Measurements from ENCODE around the gene AP2B1.

The AP2B1 gene

GRCh38 chr17:35695613-35696012, 108.5 kb downstream of the AP2B1 start:
- H3K4me1 ChIP-seq (ENCODE audit: control insufficient read depth in 2 of 2, insufficient read depth in 1 of 2, low read depth in 1 of 2, low read length in 2 of 2): peaks cover 0 to 6% of the 10 kb centered on the region in 2 donors
- no peak overlapping the region for H4K8ac ChIP-seq (ENCODE audit: low read depth, low read length)
- H3K14ac ChIP-seq (ENCODE audit: low read length): no peak overlapping the region
- H2BK120ac ChIP-seq (ENCODE audit: low read depth, low read length): no peak overlapping the region
- no peak overlapping the region for H3K4ac ChIP-seq (ENCODE audit: low read length)
- no peak overlapping the region for H2AK5ac ChIP-seq (ENCODE audit: low read depth, low read length)
- no peak overlapping the region for H2AFZ ChIP-seq (ENCODE audit: low read length)
- H3K4me3 ChIP-seq (ENCODE audit: low read length in 2 of 2): no peak overlapping the region
- no peak overlapping the region for H4K91ac ChIP-seq (ENCODE audit: low read depth, low read length, poor library complexity)
- no peak for DNase-seq (ENCODE audit: low spot score)
- H2BK5ac ChIP-seq (ENCODE audit: low read length): no peak overlapping the region
- H3K9me3 ChIP-seq (replicated peaks in 1 of 2; ENCODE audit: control insufficient read depth in 2 of 2, insufficient read depth in 1 of 2, low read depth in 1 of 2, low read length in 2 of 2): no peaks in the 10 kb centered on the region
- WGBS, 2 donors (ENCODE audit: extremely low coverage in 2 of 2, insufficient read length in 2 of 2, insufficient replicate concordance in 1 of 2): no CpG with 5 or more reads among the region's 2 CpGs
- no peak overlapping the region for H2BK12ac ChIP-seq (ENCODE audit: low read length)
- H3K4me2 ChIP-seq (ENCODE audit: insufficient read depth, low read length, poor library complexity, severe bottlenecking): no peak overlapping the region
- H3K9ac ChIP-seq (ENCODE audit: low read depth, low read length, poor library complexity): no peak overlapping the region
- H3K36me3 ChIP-seq (replicated peaks in 1 of 2; ENCODE audit: control insufficient read depth in 2 of 2, insufficient read depth in 2 of 2, low read length in 2 of 2): peaks cover 6 to 69% of the 10 kb centered on the region in 2 donors
- no peak overlapping the region for H3K23ac ChIP-seq (ENCODE audit: low read depth, low read length, poor library complexity)
- no peak overlapping the region for H2BK15ac ChIP-seq (ENCODE audit: low read length)
- no peaks in the 10 kb centered on the region for H3K27me3 ChIP-seq (ENCODE audit: control insufficient read depth in 3 of 3, insufficient read depth in 3 of 3, low read depth in 1 of 3, low read length in 3 of 3)
- no peak overlapping the region for H3K27ac ChIP-seq (replicated peaks; ENCODE audit: low read length)
- H3K18ac ChIP-seq (ENCODE audit: low read length): no peak overlapping the region
- no peaks in the 10 kb centered on the region for H3K79me1 ChIP-seq (ENCODE audit: low read depth, low read length)

- Histone ChIP-seq H3K36me3 (replicated peaks in 1 of 2; ENCODE audit: control insufficient read depth in 2 of 2, insufficient read depth in 2 of 2, low read length in 2 of 2) (peaks cover 6 to 51% of the 10 kb centered on the region in 2 donors), H2AK5ac (ENCODE audit: low read depth, low read length) (no peak overlapping the region)
These were observed 111.7 kb downstream of the AP2B1 start for GRCh38 chr17:35698800-35699199.

GRCh38 chr17:35700150-35700549, 113.0 kb downstream of the AP2B1 start:
- H3K9ac ChIP-seq (ENCODE audit: low read depth, low read length, poor library complexity): no peak overlapping the region
- H2BK5ac ChIP-seq (ENCODE audit: low read length): no peak overlapping the region
- no peaks in the 10 kb centered on the region for H3K9me3 ChIP-seq (replicated peaks in 1 of 2; ENCODE audit: control insufficient read depth in 2 of 2, insufficient read depth in 1 of 2, low read depth in 1 of 2, low read length in 2 of 2)
- no peak overlapping the region for H3K27ac ChIP-seq (replicated peaks; ENCODE audit: low read length)
- no peak overlapping the region for H4K8ac ChIP-seq (ENCODE audit: low read depth, low read length)
- H2AFZ ChIP-seq (ENCODE audit: low read length): no peak overlapping the region
- H3K36me3 ChIP-seq (replicated peaks in 1 of 2; ENCODE audit: control insufficient read depth in 2 of 2, insufficient read depth in 2 of 2, low read length in 2 of 2): peaks cover 4 to 38% of the 10 kb centered on the region in 2 donors
- no peak overlapping the region for H3K18ac ChIP-seq (ENCODE audit: low read length)
- no peak overlapping the region for H3K4me3 ChIP-seq (ENCODE audit: low read length in 2 of 2)
- no peak overlapping the region for H2BK120ac ChIP-seq (ENCODE audit: low read depth, low read length)
- no peak overlapping the region for H2AK5ac ChIP-seq (ENCODE audit: low read depth, low read length)
- H3K4ac ChIP-seq (ENCODE audit: low read length): no peak overlapping the region
- DNase-seq (ENCODE audit: low spot score): no peak
- no peaks in the 10 kb centered on the region for H3K79me1 ChIP-seq (ENCODE audit: low read depth, low read length)
- no peaks in the 10 kb centered on the region for H3K27me3 ChIP-seq (ENCODE audit: control insufficient read depth in 3 of 3, insufficient read depth in 3 of 3, low read depth in 1 of 3, low read length in 3 of 3)
- peaks cover 0 to 6% of the 10 kb centered on the region in 2 donors for H3K4me1 ChIP-seq (ENCODE audit: control insufficient read depth in 2 of 2, insufficient read depth in 1 of 2, low read depth in 1 of 2, low read length in 2 of 2)
- no peak overlapping the region for H2BK15ac ChIP-seq (ENCODE audit: low read length)
- H2BK12ac ChIP-seq (ENCODE audit: low read length): no peak overlapping the region
- H3K14ac ChIP-seq (ENCODE audit: low read length): no peak overlapping the region
- no peak overlapping the region for H3K23ac ChIP-seq (ENCODE audit: low read depth, low read length, poor library complexity)
- no CpG with 5 or more reads among the region's 6 CpGs for WGBS, 2 donors (ENCODE audit: extremely low coverage in 2 of 2, insufficient read length in 2 of 2, insufficient replicate concordance in 1 of 2)
- H4K91ac ChIP-seq (ENCODE audit: low read depth, low read length, poor library complexity): no peak overlapping the region
- no peak overlapping the region for H3K4me2 ChIP-seq (ENCODE audit: insufficient read depth, low read length, poor library complexity, severe bottlenecking)

More at GRCh38 chr17:35698800-35699199, 111.7 kb downstream of the AP2B1 start:
- no CpG with 5 or more reads among the region's 2 CpGs for WGBS, 2 donors (ENCODE audit: extremely low coverage in 2 of 2, insufficient read length in 2 of 2, insufficient replicate concordance in 1 of 2)
- no peaks in the 10 kb centered on the region for H3K27me3 ChIP-seq (ENCODE audit: control insufficient read depth in 3 of 3, insufficient read depth in 3 of 3, low read depth in 1 of 3, low read length in 3 of 3)
- no peak for DNase-seq (ENCODE audit: low spot score)
- no peak overlapping the region for H3K4me2 ChIP-seq (ENCODE audit: insufficient read depth, low read length, poor library complexity, severe bottlenecking)
- H3K9me3 ChIP-seq (replicated peaks in 1 of 2; ENCODE audit: control insufficient read depth in 2 of 2, insufficient read depth in 1 of 2, low read depth in 1 of 2, low read length in 2 of 2): no peaks in the 10 kb centered on the region
- H2BK5ac ChIP-seq (ENCODE audit: low read length): no peak overlapping the region
- no peak overlapping the region for H4K8ac ChIP-seq (ENCODE audit: low read depth, low read length)
- H3K4me1 ChIP-seq (ENCODE audit: control insufficient read depth in 2 of 2, insufficient read depth in 1 of 2, low read depth in 1 of 2, low read length in 2 of 2): peaks cover 0 to 6% of the 10 kb centered on the region in 2 donors
- no peak overlapping the region for H4K91ac ChIP-seq (ENCODE audit: low read depth, low read length, poor library complexity)
- no peak overlapping the region for H2BK120ac ChIP-seq (ENCODE audit: low read depth, low read length)
- no peak overlapping the region for H2AFZ ChIP-seq (ENCODE audit: low read length)
- H3K18ac ChIP-seq (ENCODE audit: low read length): no peak overlapping the region
- H3K9ac ChIP-seq (ENCODE audit: low read depth, low read length, poor library complexity): no peak overlapping the region
- H3K4ac ChIP-seq (ENCODE audit: low read length): no peak overlapping the region
- no peak overlapping the region for H2BK12ac ChIP-seq (ENCODE audit: low read length)
- H2BK15ac ChIP-seq (ENCODE audit: low read length): no peak overlapping the region
- no peak overlapping the region for H3K23ac ChIP-seq (ENCODE audit: low read depth, low read length, poor library complexity)
- H3K27ac ChIP-seq (replicated peaks; ENCODE audit: low read length): no peak overlapping the region
- no peak overlapping the region for H3K4me3 ChIP-seq (ENCODE audit: low read length in 2 of 2)
- H3K14ac ChIP-seq (ENCODE audit: low read length): no peak overlapping the region
- H3K79me1 ChIP-seq (ENCODE audit: low read depth, low read length): no peaks in the 10 kb centered on the region

GRCh38 chr17:35701491-35701890, 114.4 kb downstream of the AP2B1 start:
- Histone ChIP-seq H3K27ac (replicated peaks; ENCODE audit: low read length) (no peak overlapping the region), H3K18ac (ENCODE audit: low read length) (no peak overlapping the region), H2BK120ac (ENCODE audit: low read depth, low read length) (no peak overlapping the region), H3K4me3 (ENCODE audit: low read length in 2 of 2) (no peak overlapping the region), H4K8ac (ENCODE audit: low read depth, low read length) (no peak overlapping the region), H3K14ac (ENCODE audit: low read length) (no peak overlapping the region), H3K79me1 (ENCODE audit: low read depth, low read length) (no peaks in the 10 kb centered on the region), H3K27me3 (ENCODE audit: control insufficient read depth in 3 of 3, insufficient read depth in 3 of 3, low read depth in 1 of 3, low read length in 3 of 3) (no peaks in the 10 kb centered on the region), H2AFZ (ENCODE audit: low read length) (no peak overlapping the region), H3K4me1 (ENCODE audit: control insufficient read depth in 2 of 2, insufficient read depth in 1 of 2, low read depth in 1 of 2, low read length in 2 of 2) (no peaks in the 10 kb centered on the region), H4K91ac (ENCODE audit: low read depth, low read length, poor library complexity) (no peak overlapping the region), H3K4me2 (ENCODE audit: insufficient read depth, low read length, poor library complexity, severe bottlenecking) (no peak overlapping the region), H3K23ac (ENCODE audit: low read depth, low read length, poor library complexity) (no peak overlapping the region), H2AK5ac (ENCODE audit: low read depth, low read length) (no peak overlapping the region), H2BK5ac (ENCODE audit: low read length) (no peak overlapping the region), H3K36me3 (replicated peaks in 1 of 2; ENCODE audit: control insufficient read depth in 2 of 2, insufficient read depth in 2 of 2, low read length in 2 of 2) (peaks cover 1 to 25% of the 10 kb centered on the region in 2 donors), H3K9ac (ENCODE audit: low read depth, low read length, poor library complexity) (no peak overlapping the region), H2BK15ac (ENCODE audit: low read length) (no peak overlapping the region), H3K9me3 (replicated peaks in 1 of 2; ENCODE audit: control insufficient read depth in 2 of 2, insufficient read depth in 1 of 2, low read depth in 1 of 2, low read length in 2 of 2) (no peaks in the 10 kb centered on the region), H2BK12ac (ENCODE audit: low read length) (no peak overlapping the region), H3K4ac (ENCODE audit: low read length) (no peak overlapping the region)
- no peak for DNase-seq (ENCODE audit: low spot score)
- WGBS, 2 donors (ENCODE audit: extremely low coverage in 2 of 2, insufficient read length in 2 of 2, insufficient replicate concordance in 1 of 2): no CpG with 5 or more reads among the region's 5 CpGs
